ENCODE data around the gene PCDHGC5.

Gene PCDHGC5

DNA sequence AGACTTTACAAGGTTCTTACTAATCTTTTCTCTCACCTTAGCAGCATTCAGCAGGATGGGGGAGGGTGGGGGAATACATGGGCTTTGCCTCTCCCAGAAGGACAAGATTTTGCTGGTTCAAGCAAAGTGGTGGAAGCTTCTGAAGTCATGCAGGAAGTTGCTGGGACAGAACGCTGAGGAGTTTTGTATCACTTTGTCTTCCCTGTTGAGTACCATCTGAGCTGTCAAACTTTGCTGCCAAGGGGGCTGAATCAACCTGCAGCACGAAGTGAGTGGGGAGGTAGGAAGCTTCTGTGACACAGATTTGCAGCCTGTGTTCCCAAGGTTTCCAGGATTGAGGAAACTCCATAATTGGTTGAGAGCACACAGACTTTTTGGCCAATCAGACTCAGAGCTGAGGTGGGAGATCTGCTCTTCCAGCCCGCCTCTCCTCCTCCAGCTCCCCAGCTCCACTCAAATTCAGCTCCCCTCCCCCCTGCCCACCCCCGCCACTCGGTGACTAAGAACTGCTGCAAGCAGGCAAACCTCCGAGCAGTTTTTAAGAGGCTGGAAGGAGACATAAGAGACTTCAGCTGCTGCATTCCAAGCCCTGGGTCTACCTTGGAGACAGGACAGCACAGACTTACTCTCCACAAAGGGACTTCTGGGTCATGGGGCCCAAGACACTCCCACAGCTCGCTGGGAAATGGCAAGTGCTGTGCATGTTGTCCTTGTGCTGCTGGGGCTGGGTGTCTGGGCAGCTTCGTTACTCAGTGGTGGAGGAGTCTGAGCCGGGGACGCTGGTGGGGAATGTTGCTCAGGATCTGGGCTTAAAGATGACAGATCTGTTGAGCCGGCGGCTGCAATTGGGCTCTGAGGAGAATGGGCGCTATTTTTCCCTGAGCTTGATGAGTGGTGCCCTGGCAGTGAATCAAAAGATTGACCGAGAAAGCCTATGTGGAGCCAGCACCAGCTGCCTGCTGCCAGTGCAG lies at the start of gene PCDHGC5:
Gene PCDHGC5, plus strand, starts transcription at position 491 of the 971 bp plus-strand sequence. Its CDS starts 160 bp downstream, at position 651.
- TF ChIP-seq NFIC (IDR thresholded peaks at IDR 0.05) (no peak), FOXM1 (IDR thresholded peaks at IDR 0.05; ENCODE audit: borderline replicate concordance, low read depth) (no peak), RAD21 (IDR thresholded peaks at IDR 0.05; ENCODE audit: low read depth) (no peak), ZBTB7A (IDR thresholded peaks at IDR 0.05; ENCODE audit: low read depth) (no peak), CREB1 (IDR thresholded peaks at IDR 0.05; ENCODE audit: low read depth) (no peak), YY1 (IDR thresholded peaks at IDR 0.05; ENCODE audit: low read depth) (no peak), CEBPB (IDR thresholded peaks at IDR 0.05) (no peak), EP300 (IDR thresholded peaks at IDR 0.05; ENCODE audit: borderline replicate concordance) (no peak)
- TF ChIP-seq, protein P1, sequence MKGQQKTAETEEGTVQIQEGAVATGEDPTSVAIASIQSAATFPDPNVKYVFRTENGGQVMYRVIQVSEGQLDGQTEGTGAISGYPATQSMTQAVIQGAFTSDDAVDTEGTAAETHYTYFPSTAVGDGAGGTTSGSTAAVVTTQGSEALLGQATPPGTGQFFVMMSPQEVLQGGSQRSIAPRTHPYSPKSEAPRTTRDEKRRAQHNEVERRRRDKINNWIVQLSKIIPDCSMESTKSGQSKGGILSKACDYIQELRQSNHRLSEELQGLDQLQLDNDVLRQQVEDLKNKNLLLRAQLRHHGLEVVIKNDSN (IDR thresholded peaks at IDR 0.05), result no peak

- TF ChIP-seq, protein P2, sequence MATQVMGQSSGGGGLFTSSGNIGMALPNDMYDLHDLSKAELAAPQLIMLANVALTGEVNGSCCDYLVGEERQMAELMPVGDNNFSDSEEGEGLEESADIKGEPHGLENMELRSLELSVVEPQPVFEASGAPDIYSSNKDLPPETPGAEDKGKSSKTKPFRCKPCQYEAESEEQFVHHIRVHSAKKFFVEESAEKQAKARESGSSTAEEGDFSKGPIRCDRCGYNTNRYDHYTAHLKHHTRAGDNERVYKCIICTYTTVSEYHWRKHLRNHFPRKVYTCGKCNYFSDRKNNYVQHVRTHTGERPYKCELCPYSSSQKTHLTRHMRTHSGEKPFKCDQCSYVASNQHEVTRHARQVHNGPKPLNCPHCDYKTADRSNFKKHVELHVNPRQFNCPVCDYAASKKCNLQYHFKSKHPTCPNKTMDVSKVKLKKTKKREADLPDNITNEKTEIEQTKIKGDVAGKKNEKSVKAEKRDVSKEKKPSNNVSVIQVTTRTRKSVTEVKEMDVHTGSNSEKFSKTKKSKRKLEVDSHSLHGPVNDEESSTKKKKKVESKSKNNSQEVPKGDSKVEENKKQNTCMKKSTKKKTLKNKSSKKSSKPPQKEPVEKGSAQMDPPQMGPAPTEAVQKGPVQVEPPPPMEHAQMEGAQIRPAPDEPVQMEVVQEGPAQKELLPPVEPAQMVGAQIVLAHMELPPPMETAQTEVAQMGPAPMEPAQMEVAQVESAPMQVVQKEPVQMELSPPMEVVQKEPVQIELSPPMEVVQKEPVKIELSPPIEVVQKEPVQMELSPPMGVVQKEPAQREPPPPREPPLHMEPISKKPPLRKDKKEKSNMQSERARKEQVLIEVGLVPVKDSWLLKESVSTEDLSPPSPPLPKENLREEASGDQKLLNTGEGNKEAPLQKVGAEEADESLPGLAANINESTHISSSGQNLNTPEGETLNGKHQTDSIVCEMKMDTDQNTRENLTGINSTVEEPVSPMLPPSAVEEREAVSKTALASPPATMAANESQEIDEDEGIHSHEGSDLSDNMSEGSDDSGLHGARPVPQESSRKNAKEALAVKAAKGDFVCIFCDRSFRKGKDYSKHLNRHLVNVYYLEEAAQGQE (IDR thresholded peaks at IDR 0.05; ENCODE audit: low read depth), result no peak
- peak; percentile 38; the same call in 1 of the 2 replicates for TF ChIP-seq RAD21 (IDR thresholded peaks at IDR 0.05; ENCODE audit: low read depth)
These were observed 49.3 kb upstream of the PCDHGC5 start for GRCh38 chr5:141439411-141440141.

- TF ChIP-seq, protein P3, sequence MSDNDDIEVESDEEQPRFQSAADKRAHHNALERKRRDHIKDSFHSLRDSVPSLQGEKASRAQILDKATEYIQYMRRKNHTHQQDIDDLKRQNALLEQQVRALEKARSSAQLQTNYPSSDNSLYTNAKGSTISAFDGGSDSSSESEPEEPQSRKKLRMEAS (IDR thresholded peaks at IDR 0.05), result no peak
- TF ChIP-seq FOXM1 (IDR thresholded peaks at IDR 0.05; ENCODE audit: borderline replicate concordance, low read depth), result no peak
- no peak for TF ChIP-seq TEAD4 (IDR thresholded peaks at IDR 0.05)
- TF ChIP-seq, protein P1 (IDR thresholded peaks at IDR 0.05), result no peak
- TF ChIP-seq NFIC (IDR thresholded peaks at IDR 0.05), result no peak
- TF ChIP-seq CEBPB (IDR thresholded peaks at IDR 0.05), result no peak
- TF ChIP-seq EP300 (IDR thresholded peaks at IDR 0.05; ENCODE audit: borderline replicate concordance), result no peak
- TF ChIP-seq, protein P2 (IDR thresholded peaks at IDR 0.05; ENCODE audit: low read depth), result no peak
- TF ChIP-seq TAF1 (IDR thresholded peaks at IDR 0.05; ENCODE audit: low read depth), result no peak
- TF ChIP-seq YY1 (IDR thresholded peaks at IDR 0.05; ENCODE audit: low read depth), result no peak
- TF ChIP-seq RAD21 (IDR thresholded peaks at IDR 0.05; ENCODE audit: low read depth), result no peak
- no peak for TF ChIP-seq TCF12 (IDR thresholded peaks at IDR 0.05; ENCODE audit: low read depth)
These were observed 48.5 kb upstream of the PCDHGC5 start for GRCh38 chr5:141440341-141440740.

- no peak for TF ChIP-seq ZBTB7A (IDR thresholded peaks at IDR 0.05; ENCODE audit: low read depth)
- no peak for TF ChIP-seq CEBPB (IDR thresholded peaks at IDR 0.05)
- TF ChIP-seq, protein P2 (IDR thresholded peaks at IDR 0.05; ENCODE audit: low read depth), result no peak
- TF ChIP-seq CREB1 (IDR thresholded peaks at IDR 0.05; ENCODE audit: low read depth), result no peak
- no peak for TF ChIP-seq FOXM1 (IDR thresholded peaks at IDR 0.05; ENCODE audit: borderline replicate concordance, low read depth)
- no peak for TF ChIP-seq TAF1 (IDR thresholded peaks at IDR 0.05; ENCODE audit: low read depth)
- TF ChIP-seq NFIC (IDR thresholded peaks at IDR 0.05), result no peak
- TF ChIP-seq TEAD4 (IDR thresholded peaks at IDR 0.05), result no peak
- TF ChIP-seq TCF12 (IDR thresholded peaks at IDR 0.05; ENCODE audit: low read depth), result no peak
- TF ChIP-seq YY1 (IDR thresholded peaks at IDR 0.05; ENCODE audit: low read depth), result no peak
- TF ChIP-seq RAD21 (IDR thresholded peaks at IDR 0.05; ENCODE audit: low read depth), result no peak
- TF ChIP-seq, protein P3 (IDR thresholded peaks at IDR 0.05), result no peak
- TF ChIP-seq EP300 (IDR thresholded peaks at IDR 0.05; ENCODE audit: borderline replicate concordance), result no peak
- no peak for TF ChIP-seq EGR1 (IDR thresholded peaks at IDR 0.05)
- TF ChIP-seq, protein P1 (IDR thresholded peaks at IDR 0.05), result no peak
These were observed 47.2 kb upstream of the PCDHGC5 start for GRCh38 chr5:141441571-141442170.
